Colonic mucosa (tissue), 4 donors: ENCODE data around the gene PTPRCAP. TPM values are rescaled to one million over a fixed set of nuclear protein-coding genes. Genes with fewer than 3 reads are reported as not detected.
A peak's percentile ranks its signal among the peaks of the same experiment; 100 is the strongest.

Experiments
- DNase-seq: peaks from one replicate; pipeline ENCODE4 v3.0.0-alpha.2; 2020
- H3K27ac ChIP-seq: fragments of 200-600 bp; one replicate; pipeline ENCODE4 v1.8.0; 2021
- H3K27me3 ChIP-seq: fragments of 200-600 bp; one replicate; pipeline ENCODE4 v1.8.0; 2021
- H3K36me3 ChIP-seq: fragments of 200-600 bp; one replicate; pipeline ENCODE4 v1.8.0; 2021
- H3K4me1 ChIP-seq: fragments of 200-600 bp; one replicate; pipeline ENCODE4 v1.8.0; 2021; ENCODE audit warnings: mild to moderate bottlenecking
- H3K4me3 ChIP-seq: fragments of 200-600 bp; one replicate; pipeline ENCODE4 v1.8.0; 2021
- H3K9ac ChIP-seq, 2 donors: one replicate each; pipeline ENCODE4 v1.7.0; 2013; ENCODE audit warnings: control low read depth in 2 of 2, low read depth in 2 of 2, low read length in 2 of 2
- H3K9me3 ChIP-seq: fragments of 200-600 bp; one replicate; pipeline ENCODE4 v1.8.0; 2021
- CTCF ChIP-seq: fragments of 200-600 bp; IDR thresholded peaks from one replicate; pipeline ENCODE4 v1.8.0; 2022; ENCODE audit warnings: antibody characterized with exemption, mild to moderate bottlenecking
- intact Hi-C: fragments of 100-400 bp; cut with DNase I; formaldehyde crosslinking; loops from one replicate; pipeline ENCODE4 v1.14.1; 2022
- total RNA-seq, 2 donors: library from RNA; stranded (reverse); fragmentation: NEBNext Ultra II Directional in 1 of 2; extraction: Animal tissue kit (Norgen Biotek cat#: 25700) in 1 of 2; gene quantifications; one replicate each; pipeline ENCODE4 v1.2.1, GENCODE V29; 2021
- donor health status: healthy.
- donor health status: DM: no; HTN: no; CAD: no.
- donor health status: DM: no; HTN: no; CAD: no.

The PTPRCAP gene
- total RNA-seq, 2 donors from 2014 or later = 5.5 to 9.6 TPM

GRCh38 chr11:67435031-67435726 is 2.3 kb downstream of the PTPRCAP start:
- no peaks in the 10 kb centered on the region for H3K4me1 ChIP-seq
- DNase-seq = no peak
- no peak for TF ChIP-seq CTCF
- no peak overlapping the region for H3K27ac ChIP-seq
- peak overlapping the region in 1 of 2 donors; percentile 24 for H3K9ac ChIP-seq
- peak overlapping the region; percentile 13 for H3K4me3 ChIP-seq
- H3K36me3 ChIP-seq = peaks cover 12% of the 10 kb centered on the region
- intact Hi-C loops = no loop called here
- no peaks in the 10 kb centered on the region for H3K27me3 ChIP-seq
- H3K9me3 ChIP-seq = no peaks in the 10 kb centered on the region

GRCh38 chr11:67434395-67434881 is 3.0 kb downstream of the PTPRCAP start:
- Histone ChIP-seq H3K9ac (peak overlapping the region in 1 of 2 donors; percentile 35), H3K36me3 (peaks cover 12% of the 10 kb centered on the region), H3K9me3 (no peaks in the 10 kb centered on the region), H3K4me3 (no peak overlapping the region), H3K27ac (no peak overlapping the region), H3K4me1 (peaks cover 3% of the 10 kb centered on the region), H3K27me3 (no peaks in the 10 kb centered on the region)
- no peak for TF ChIP-seq CTCF
- no peak for DNase-seq
- intact Hi-C loops = no loop called here

GRCh38 chr11:67433536-67434394 is 3.7 kb downstream of the PTPRCAP start:
- Histone ChIP-seq H3K4me3 (no peak overlapping the region), H3K4me1 (peaks cover 8% of the 10 kb centered on the region), H3K9ac (peak overlapping the region in 1 of 2 donors; percentile 43), H3K27me3 (no peaks in the 10 kb centered on the region), H3K27ac (no peak overlapping the region), H3K36me3 (peaks cover 12% of the 10 kb centered on the region), H3K9me3 (no peaks in the 10 kb centered on the region)
- no peak for TF ChIP-seq CTCF
- intact Hi-C loops = no loop called here
- no peak for DNase-seq

GRCh38 chr11:67432655-67433349 is 4.7 kb downstream of the PTPRCAP start:
- no peak for DNase-seq
- Histone ChIP-seq H3K27ac (no peak overlapping the region), H3K9ac (no peak overlapping the region), H3K9me3 (no peaks in the 10 kb centered on the region), H3K4me3 (no peak overlapping the region), H3K4me1 (peaks cover 8% of the 10 kb centered on the region), H3K27me3 (no peaks in the 10 kb centered on the region), H3K36me3 (peaks cover 12% of the 10 kb centered on the region)
- no peak for TF ChIP-seq CTCF
- intact Hi-C loops = no loop called here
